ENCODE data around the gene HK1. TPM values are rescaled to one million over a fixed set of nuclear protein-coding genes. Genes with fewer than 3 reads are reported as not detected.

Gene HK1
- total and polyA plus RNA-seq, 2 of the 13 experiments (the other 11 are each of a cell fraction or from before 2014, with no cell fraction given) = 0.29 to 1.5 TPM

DNA sequence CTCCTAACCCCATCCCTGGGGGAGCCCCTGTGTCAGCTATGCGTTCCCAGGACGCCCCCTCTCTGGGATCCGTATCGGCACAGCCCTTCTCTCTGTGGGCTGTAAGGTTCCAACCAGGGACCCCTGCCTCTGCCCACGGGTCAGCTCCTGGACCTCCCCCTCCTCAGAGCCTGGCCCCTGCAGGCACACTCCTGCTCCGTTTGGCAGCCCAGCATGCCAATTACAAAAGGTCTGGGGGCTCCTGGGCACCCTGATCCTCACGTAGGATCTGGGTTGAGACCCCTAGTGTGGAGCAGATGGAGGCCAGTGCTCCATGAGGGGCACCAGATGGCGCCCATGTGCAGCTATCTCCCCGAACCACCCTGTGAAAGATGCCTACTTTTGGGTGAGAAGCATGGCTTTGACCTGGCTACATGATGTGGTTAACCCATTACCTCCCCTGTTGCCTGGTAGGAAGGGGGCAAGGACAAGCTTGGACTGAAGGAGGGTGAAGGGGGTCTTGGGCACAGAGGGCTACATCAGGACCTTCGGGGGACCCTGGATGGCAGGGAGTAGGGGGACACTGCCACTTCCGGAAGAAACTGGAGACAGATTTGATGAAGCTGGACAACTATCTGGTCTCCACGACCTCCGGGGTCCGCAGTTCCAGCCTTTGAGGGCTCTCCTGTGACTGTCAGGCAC is 129.5 kb downstream of the HK1 start (continued):
- TF ChIP-seq SPEN (CRISPR knock-in tag; IDR thresholded peaks at IDR 0.05; ENCODE audit: low read depth) (no peak), NCOR1 (IDR thresholded peaks at IDR 0.05; ENCODE audit: borderline replicate concordance, low read length) (no peak), MLLT10 (CRISPR knock-in tag; IDR thresholded peaks at IDR 0.05) (no peak), ZNF788 (CRISPR knock-in tag; IDR thresholded peaks at IDR 0.05; ENCODE audit: borderline replicate concordance) (no peak), KMT2A (CRISPR knock-in tag; IDR thresholded peaks at IDR 0.05) (no peak), POLR2AphosphoS5 (IDR thresholded peaks at IDR 0.05; ENCODE audit: low read depth, low read length) (no peak), TBL1XR1 (IDR thresholded peaks at IDR 0.05; ENCODE audit: borderline replicate concordance, low read length, partially characterized antibody) (no peak), ZNF501 (CRISPR knock-in tag; IDR thresholded peaks at IDR 0.05) (no peak), ZBTB7A (CRISPR knock-in tag; IDR thresholded peaks at IDR 0.05) (no peak), CREB1 (IDR thresholded peaks at IDR 0.05) (no peak), CREB1 (CRISPR knock-in tag; IDR thresholded peaks at IDR 0.05) (no peak), KLF12 (CRISPR knock-in tag; IDR thresholded peaks at IDR 0.05; ENCODE audit: borderline replicate concordance) (no peak), NFYB (CRISPR knock-in tag; IDR thresholded peaks at IDR 0.05) (no peak)
- TF ChIP-seq, protein P1, sequence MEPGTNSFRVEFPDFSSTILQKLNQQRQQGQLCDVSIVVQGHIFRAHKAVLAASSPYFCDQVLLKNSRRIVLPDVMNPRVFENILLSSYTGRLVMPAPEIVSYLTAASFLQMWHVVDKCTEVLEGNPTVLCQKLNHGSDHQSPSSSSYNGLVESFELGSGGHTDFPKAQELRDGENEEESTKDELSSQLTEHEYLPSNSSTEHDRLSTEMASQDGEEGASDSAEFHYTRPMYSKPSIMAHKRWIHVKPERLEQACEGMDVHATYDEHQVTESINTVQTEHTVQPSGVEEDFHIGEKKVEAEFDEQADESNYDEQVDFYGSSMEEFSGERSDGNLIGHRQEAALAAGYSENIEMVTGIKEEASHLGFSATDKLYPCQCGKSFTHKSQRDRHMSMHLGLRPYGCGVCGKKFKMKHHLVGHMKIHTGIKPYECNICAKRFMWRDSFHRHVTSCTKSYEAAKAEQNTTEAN (CRISPR knock-in tag; conservative IDR thresholded peaks at IDR 0.05) = no peak

Measured in HepG2 (cell line).